Ramos (cell line): Measurements from ENCODE around the gene PICALM.

Experiments used
- in situ Hi-C: fragments of 300-500 bp; cut with MboI; formaldehyde crosslinking; loops from one replicate; pipeline ENCODE4 v1.14.3; 2022; ENCODE audit warnings: low sequenced_read_pairs; ENCODE audit not compliant: unreplicated experiment

Gene PICALM

DNA sequence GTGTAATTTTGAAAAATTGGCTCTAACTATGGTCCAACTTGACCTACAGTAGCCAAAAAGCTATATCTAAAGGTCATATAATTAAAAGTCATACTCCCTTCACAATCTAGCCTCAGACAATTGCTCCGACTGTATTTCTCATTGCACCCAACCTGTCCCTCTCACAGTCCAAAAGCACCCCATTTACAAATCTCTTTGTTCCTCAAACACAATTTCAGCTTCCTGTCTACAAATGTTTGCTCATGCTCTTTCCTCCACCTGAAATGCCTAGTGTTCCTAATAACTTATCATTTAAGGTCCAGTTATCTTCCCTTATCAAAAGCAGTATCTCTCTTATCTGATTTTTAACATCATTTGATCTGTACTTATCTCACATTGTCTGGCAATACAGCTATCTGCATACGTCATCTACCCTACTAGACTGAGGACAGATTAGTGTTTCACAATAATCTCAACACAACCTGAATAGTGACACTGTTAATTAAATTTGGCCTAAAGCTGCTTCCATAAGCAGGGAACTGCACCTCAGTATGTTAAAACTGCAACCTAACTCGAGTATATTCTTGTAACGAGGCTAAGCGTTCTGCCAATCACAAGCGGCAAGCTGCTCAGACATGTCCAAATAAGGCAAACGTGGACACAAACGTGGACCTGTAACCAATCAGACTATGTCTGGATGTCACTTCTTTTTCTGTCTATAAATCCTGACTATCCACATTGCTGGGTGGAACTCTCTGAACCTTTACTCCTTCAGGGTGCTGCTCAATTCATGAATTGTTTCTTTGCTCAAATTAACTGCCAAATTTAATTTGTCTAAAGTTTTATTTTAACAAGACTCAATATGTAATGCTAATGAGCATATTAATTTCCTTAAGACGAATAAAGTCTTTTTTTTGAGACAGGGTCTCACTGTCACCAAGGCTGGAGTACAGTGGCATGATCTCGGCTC lies 15.9 kb downstream of the PICALM start:
- in situ Hi-C loops: no loop called here

DNA sequence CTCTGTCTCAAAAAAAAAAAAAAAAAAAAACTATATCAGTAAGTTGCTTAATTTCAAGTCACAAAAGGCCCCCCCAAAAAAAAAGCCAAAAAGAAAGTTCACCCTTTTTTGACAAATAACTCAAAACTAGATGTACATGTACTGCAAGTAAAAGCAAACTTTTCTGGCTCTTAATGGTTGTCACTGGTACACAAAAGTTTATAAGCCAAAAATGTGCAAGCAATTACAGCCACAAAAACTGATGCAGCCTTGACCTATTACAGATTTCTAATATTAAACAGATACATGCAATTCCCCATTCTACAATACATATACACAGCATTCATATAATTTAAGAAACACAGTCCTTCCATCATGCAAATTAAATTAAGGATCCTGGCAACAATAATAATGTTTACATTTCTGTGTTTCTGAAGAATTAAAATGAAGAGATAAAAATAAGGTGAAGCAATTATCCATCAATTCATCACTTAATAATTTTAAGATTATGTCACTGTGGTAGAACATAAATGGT lies 18.6 kb downstream of the PICALM start:
- in situ Hi-C loops: no loop called here

DNA sequence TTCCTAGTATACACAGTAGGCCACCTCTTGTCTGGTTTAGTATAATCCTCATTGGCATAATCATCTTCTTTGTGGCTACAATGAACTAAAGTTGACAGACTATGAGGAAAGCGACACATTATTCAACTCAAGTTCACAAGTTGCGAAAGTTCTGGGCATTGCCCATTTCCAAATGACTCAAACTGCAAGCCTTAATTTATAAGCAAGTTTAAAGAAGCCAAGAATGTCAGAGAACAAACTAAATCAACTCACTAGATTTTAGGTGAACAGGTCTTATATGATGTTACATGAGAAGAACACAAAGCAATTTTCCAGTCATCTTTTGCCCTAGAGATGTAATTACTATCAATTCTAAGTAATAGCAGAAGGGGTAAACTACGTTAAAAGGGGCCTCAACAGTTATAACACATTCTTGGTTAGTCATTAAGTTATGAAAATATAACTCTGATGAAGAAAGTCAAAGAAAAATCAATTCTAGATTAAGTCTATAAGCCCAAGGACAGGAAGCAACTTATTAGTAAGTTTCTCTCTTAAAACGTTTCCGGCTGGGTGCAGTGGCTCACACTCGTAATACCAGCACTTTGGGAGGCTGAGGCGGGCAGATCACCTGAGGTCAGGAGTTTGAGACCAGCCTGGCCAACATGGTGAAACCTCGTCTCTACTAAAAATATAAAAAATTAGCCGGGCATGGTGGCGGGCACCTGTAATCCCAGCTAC lies 21.5 kb downstream of the PICALM start:
- in situ Hi-C loops: no loop called here

DNA sequence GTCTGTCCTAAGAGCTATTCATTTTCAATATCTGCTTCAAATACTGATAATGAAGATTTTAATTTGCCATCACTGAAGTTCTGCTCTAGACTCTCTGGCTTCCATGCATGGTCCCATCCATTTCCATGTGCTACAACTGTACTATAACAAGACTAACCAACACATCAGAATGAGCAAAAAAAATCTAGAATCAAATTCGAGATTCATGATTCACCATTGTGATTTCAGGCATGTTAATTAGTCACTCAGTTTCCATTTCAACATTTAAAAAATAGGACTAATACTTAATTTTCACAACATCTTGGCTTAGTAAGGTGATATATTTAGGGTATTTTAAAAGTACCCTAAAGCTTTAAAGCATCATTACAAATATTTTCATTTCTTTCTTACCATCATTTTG lies 22.8 kb downstream of the PICALM start:
- in situ Hi-C loops: no loop called here

DNA sequence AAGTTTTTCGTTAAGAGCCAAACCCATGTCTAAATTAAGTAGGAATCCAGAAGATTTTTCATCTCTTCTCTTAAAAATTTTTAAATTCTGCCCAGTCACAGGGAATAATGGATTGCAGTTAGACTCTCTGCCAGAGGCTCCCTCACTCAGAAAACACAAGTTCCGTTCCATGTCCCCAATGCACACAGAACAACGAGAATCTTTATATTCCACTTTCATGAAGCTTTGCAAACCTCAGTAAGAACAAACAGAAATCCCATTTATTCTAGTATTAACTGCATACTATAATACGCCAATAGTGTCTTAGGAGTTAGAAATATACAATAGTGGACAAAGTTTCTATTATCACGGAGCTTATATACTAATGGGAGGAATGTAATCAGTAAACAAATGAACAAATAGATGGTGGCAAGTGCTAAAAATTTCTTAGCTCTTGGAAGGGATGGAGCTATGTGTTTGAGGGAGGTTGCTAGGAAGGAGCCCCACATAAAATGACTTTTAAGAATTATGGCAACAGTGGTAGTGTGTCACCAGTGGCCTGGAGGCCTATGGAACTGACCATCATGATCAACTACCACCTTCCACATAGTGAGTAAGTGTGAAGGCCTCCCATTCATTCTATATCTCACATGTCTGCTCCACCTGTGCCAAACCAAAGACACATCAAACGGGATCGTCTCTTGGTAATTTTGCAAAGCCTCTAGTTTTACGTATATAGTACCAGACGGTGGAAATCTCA lies 24.9 kb downstream of the PICALM start:
- in situ Hi-C loops: no loop called here

DNA sequence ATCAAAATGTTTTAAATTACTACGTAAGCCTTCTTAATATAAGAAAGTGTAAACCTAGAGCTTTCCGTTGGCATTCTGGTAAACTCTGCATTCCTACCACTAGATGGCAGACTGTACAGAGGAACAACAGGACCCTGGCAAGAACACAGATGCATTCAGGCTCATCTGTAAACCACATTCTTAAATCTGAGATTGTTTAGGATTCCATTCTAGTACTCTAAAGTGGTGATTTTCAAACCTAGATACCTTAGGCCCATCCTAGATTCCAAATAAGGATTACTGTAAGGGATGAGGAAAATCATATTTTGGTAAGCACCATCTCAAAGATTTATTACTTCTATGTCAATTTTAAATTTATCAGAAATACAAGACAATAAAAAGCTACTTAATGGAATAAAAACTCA lies 26.9 kb downstream of the PICALM start:
- in situ Hi-C loops: no loop called here

DNA sequence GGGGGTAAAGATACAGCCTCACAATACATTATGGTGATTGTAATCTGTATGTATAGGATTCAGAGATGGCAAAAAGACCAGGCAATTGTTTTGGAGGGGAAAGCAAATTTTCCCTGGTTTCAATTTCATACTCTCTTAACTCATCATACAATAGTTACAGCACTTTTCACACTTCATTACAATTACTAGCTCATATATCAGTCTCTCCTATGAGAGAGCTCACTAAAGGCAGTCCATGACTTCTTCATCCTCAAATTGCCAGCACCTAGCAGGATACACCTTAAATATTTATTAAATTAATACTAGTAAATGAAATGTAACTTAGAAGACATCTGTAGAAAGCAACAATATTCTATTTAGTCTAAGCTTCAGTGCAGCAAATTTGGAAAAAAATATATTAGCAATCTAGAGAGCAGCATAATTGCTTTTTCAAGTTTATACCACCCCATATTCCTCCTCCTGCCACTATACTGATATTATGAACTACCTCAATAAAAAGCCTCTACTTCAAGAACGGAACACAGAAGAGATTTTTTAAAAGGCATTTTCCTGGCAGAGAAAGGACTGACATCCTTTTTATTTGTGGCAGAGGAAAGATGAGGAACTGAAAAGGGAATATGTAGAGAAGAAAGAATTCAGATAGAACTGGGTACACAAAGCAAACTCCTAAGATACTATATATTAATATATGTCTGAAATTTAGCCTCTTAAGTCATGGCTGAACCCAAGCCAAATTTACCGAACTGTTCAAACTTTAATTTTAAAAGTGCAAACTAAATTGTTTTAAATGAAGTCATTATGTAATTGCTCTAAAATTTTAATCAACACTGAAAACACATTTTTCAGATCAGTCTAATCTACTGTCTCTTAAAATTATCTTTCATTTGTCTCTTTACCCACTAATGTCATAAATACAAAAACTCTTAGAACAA lies 27.7 kb downstream of the PICALM start:
- in situ Hi-C loops: no loop called here

DNA sequence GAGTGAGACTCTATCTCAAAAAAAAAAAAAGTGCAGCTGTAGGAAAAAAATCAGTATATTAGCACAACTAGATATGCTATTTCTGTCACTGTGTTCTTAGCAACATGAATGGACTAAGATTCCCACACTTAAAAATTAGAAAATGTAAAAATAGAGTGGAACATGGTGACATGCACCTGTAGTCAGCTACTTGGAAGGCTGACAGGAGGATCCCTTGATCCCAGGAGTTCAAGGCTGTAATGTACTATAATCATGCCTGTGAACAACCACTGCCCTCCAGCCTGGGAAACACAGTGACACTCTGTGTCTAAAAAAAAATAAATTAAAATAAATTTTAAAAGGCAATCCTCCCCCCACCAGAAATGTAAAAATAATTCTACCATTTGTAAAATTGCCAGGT lies 29.8 kb downstream of the PICALM start:
- in situ Hi-C loops: loop anchor here (10.0 kb wide), 2 partner anchors 156 to 256 kb away; no protein-coding TSS in a partner anchor

DNA sequence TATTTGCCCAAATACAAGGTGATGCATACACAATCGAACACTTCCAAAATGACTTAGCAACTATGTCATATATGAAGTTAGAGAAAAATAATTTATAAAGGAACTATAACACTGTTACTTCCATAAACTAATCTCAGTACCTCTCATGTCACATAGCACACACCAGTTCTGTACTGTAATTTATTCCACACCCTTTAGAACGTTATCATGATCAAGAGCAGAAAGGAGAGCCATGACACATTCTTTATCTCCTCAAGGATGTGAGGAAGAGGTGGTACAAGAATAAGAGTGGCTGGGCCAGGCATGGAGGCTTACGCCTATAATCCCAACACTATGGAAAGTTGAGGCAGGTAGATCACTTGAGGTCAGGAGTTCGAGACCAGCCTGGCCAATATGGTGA lies 31.1 kb downstream of the PICALM start:
- in situ Hi-C loops: loop anchor here (10.0 kb wide), 2 partner anchors 157 to 257 kb away; no protein-coding TSS in a partner anchor

DNA sequence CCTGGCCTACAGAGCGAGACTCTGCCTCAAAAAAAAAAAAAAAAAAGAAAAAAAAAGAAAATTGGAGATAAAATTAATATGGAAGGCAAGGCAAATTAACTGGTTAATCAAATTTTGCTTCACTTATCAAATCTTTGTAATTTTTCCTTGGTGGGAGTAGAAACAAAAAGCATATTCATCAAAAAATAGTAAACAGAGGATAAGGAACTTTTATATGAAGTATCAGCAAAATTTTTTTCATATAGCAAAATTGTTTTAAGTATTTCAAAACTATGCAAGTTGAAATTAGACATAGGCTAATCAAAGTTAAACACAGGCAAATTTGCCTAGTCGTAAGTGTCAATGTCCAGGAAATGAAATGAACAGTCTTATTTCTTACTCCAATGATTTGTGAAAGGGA lies 33.0 kb downstream of the PICALM start:
- in situ Hi-C loops: loop anchor here (10.0 kb wide), 2 partner anchors 159 to 259 kb away; no protein-coding TSS in a partner anchor

DNA sequence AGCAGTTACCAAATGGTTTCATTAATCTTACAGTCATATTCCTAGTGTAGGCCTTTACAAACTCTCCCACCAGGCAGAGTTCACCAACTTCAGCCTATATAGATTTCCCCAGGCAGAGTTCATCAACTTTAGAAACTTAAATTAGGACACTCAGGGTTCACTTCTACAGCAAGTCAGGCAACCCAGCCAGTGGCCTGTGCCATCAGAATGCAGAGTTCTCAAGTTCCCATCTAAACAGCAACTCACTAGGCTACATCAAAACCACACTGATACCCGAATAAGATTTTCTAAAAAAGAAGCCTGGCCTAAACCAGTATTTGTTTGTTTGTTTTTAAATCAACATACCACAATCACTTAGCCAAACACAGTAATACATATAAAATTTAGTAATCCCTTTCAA lies 33.7 kb downstream of the PICALM start:
- in situ Hi-C loops: loop anchor here (10.0 kb wide), 2 partner anchors 160 to 260 kb away; no protein-coding TSS in a partner anchor

DNA sequence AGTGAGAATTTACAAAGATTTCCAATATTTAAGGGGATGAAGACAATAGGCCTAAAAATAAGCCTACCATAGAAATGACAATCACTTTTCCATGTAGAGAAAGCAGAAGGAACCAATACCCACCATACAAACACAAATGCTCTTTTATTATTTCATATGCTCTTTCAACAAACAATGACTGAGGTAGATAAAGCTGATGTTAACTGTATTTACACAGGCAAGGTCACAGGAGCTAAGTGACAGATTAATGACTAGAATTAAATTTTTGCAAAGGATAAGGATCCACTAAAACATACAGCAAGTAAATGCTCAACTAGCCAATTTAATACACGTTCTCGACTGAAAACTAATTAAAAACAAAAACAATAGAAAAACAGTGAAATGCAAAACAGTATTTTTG lies 34.2 kb downstream of the PICALM start:
- in situ Hi-C loops: loop anchor here (10.0 kb wide), 2 partner anchors 160 to 260 kb away; no protein-coding TSS in a partner anchor

DNA sequence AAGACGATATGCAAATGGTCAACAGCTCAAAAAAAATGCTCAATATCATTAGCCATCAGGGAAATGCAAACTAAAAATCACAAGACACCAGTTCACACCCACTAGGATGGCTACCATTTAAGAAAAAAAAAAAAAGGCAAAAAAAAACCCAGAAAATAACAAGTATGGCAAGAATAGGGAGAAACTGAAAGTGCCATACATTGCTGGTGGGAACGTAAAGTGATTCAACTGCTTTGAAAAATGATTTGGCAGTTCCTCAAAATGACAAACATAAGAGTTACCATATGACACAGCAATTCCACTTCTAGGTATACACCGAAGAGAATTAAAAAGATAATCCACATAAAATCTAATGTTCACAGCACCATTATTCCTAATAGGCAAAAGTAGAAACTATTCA lies 47.5 kb downstream of the PICALM start:
- in situ Hi-C loops: no loop called here

DNA sequence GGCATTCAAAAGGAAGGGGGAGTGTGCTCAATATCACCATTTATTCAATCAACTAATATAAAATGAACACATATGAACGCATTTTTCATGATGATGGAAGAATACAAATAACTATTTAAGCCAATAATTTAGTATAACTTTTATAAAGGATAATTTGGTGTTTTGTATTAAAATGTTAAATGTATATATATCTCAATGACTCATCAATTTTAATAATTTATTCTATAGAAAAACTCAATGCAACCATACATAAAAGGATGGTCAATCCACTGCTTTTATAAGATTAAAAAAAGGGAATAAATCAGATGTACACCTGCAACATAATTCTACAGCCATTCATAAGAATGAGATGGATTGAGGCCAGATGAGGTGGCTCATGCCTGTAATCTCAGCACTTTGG lies 50.6 kb downstream of the PICALM start:
- in situ Hi-C loops: no loop called here

DNA sequence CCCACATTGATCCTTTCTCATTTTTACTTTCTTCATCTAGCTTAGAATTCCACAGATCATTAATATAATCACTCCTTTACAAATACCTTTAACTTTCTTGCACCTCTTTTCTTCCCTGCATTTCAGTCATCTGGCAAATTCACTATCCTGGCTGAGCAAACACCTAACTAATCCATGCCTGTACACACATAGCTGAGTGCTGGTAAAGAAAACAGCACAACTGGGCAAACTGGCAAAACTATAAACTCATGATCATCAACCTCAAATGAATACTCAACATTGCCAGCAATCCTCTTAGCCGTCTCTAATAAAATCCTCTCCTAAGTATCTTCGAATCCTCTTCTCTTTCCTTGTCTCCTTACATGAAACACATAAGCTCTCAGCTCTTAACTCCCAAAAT lies 52.4 kb downstream of the PICALM start:
- in situ Hi-C loops: no loop called here

DNA sequence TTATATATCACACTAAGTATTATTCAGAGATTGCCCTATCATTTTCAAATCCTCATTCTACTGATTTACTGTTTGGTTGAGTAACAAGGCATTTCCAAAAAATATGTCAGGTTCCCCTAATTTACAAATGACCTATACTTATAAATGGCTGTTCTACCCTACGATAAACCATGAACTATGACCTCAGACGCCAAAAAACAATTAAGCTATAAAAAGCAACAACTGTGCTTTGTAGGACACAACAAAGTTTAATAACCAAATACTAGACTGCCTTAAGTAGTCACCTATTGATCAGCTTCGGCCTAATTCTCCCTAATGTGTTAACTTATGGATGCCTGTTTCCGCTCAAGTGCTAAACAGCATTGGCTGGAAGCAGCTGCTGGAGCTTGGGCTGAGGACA lies 53.2 kb downstream of the PICALM start:
- in situ Hi-C loops: no loop called here

DNA sequence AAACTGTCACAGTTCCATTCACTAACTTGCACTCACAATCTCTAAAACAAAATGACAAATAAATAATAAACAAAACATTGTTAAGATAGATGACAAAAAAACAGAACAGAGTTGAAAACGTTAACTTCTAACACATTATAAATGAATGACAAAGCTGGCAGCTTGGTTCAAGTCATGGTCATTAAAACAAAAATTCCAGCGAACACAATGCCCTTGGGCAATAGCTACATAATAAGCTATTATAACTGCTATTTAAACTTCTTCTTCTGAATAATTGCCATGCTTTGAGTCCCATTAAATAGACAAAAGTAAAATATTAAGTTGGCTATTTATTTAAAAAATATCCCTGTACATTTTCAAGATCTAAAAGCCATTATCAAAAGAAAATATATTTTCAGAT lies 54.7 kb downstream of the PICALM start:
- in situ Hi-C loops: no loop called here

DNA sequence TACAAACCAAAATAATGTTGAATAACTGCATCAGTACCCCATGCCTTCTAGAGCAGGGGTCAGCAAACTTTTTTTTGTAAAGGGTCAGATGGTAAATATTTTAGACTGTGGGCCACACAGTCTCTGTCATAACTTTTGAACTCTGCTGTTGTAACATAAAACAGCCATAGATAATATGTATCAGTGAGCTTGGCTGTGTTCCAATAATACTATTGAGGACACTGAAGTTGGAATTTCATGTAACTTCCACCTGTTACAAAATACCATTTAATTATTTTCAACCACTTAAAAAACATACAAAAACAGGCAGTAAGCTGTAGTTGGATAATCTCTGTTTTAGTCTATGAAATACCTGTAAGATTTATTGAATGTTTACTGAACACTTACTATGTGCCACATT lies 55.2 kb downstream of the PICALM start:
- in situ Hi-C loops: no loop called here

DNA sequence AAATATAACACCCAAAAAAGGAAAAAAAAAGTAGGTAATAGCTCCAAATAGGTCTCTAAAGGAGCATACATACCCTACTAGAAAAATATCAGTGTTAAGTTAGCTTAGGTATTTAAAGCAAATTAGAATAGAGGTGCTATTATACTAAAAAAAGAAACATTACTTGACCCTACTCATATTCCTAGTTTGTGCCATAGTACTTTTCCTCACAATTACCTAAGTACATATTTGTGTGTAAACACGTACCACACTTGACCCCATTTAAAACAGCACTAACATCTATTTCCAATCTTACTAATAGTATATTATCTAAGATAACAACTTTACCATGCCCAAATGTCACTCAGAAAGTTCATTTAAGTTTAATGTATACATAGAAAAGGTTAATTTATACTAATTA lies 57.7 kb downstream of the PICALM start:
- in situ Hi-C loops: no loop called here
